NT2/D1 (cell line): ENCODE data around the gene RMC1.

Source experiments
- SUZ12 ChIP-seq: IDR thresholded peaks from 2 replicates; pipeline ENCODE4 v1.6.1; 2011; ENCODE audit not compliant: insufficient read length, insufficient read depth; ENCODE audit errors: extremely low read depth
- YY1 ChIP-seq: IDR thresholded peaks from 2 replicates; pipeline ENCODE4 v1.6.1; 2011; ENCODE audit not compliant: insufficient read length, insufficient read depth

GRCh38 chr18:23528580-23529472 lies 25.5 kb downstream of the RMC1 start:
- no peak for TF ChIP-seq YY1
- TF ChIP-seq SUZ12, result no peak
